GM18868 (cell line): ENCODE data around the gene GBE1.
A peak's percentile ranks its signal among the peaks of the same experiment; 100 is the strongest.

ENCODE experiments used
- ATAC-seq: cut with Tn5 transposase; IDR thresholded peaks from one replicate; pipeline ENCODE4 v1.9.1; 2021; ENCODE audit warnings: mild to moderate bottlenecking, moderate library complexity; ENCODE audit not compliant: unreplicated experiment

The GBE1 gene

DNA sequence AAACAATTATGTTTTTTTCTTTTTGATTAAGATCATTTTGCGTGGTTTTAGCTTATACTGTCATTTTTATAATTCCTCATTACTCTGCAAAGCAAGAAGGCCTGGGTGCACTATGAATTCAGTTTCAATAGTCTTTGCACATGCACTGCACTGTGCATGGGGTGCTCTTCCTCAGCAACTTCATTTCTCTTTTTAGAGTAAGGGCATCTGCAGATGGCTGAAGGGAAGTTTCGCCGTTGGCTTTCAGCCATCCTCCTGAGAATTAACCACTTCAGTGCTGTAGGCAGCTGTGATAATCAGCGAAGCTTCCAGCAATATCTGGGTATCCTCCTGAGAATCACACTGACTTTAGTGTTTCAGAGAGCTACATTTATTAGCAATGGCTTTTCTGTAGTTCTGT, 284.8 kb downstream of the GBE1 start:
- ATAC-seq: no peak

DNA sequence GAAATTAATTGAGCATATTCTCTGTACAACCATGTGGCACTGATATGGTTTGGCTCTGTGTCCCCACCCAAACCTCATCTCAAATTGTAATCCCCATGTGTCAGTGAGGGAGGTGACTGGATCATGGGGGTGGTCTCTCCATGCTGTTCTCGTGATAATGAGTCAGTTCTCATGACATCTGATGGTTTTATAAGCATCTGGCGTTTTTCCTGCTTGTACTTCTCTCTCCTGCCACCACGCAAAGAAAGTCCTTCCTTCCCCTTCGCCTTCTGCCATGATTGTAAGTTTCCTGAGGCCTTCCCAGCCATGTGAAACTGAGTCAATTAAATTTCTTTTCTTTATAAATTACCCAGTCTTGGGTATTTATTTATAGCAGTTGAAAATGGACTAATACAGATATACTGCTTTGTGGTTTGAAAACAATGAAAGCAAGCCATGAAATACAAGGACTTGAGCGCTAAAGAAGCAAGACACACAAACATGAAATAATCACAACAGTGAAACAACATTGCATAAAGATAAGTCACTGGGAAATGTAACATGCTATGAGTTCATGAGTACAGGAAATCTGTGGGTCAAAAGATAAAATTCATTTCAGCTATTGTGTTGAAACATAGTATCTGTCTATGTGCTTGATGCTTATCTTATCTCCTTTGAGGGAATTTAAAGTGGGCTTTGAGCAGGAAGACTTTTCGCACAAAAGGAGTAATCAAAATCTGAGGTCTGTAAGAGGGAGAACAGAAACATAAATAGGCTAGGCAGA, 288.7 kb downstream of the GBE1 start:
- no peak for ATAC-seq

DNA sequence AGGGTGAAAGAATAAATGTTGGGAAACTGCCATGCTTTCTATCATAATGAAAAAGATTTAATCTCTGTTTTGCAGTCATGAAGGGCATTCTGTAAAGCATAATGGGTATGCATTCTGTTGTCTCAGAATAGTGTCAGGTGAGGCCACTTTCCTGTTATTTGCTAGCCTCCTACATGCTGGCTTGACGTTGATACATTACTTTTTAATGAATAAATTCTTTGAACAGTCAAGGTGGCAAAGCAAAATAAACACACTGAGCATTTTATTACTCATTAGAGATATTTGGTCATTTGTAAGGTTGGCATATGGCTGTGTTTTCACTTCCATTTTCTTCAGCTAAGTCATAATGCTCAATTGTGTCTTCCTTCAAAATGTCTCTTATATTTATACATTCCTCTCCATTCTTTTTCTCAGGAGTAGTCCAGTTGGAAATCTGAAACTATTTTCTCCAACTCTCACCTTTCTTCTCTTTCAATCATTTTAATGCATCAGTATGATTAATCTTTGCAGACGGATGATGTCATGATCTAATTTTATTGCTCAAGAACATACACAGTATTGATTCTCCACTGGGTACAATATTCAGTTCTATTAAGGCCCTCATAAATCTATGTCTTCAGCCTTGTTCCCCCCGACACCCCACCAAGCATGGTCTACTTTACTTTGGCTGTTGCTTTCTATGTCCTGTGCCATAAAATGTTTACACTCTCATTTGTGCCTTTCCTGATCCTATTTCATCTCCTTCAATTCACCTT, 290.7 kb downstream of the GBE1 start:
- ATAC-seq: peak; percentile 71

GRCh38 chr3:81468391-81468790, 293.1 kb downstream of the GBE1 start:
- ATAC-seq: no peak

GRCh38 chr3:81466201-81466560, 295.3 kb downstream of the GBE1 start:
- ATAC-seq: no peak

DNA sequence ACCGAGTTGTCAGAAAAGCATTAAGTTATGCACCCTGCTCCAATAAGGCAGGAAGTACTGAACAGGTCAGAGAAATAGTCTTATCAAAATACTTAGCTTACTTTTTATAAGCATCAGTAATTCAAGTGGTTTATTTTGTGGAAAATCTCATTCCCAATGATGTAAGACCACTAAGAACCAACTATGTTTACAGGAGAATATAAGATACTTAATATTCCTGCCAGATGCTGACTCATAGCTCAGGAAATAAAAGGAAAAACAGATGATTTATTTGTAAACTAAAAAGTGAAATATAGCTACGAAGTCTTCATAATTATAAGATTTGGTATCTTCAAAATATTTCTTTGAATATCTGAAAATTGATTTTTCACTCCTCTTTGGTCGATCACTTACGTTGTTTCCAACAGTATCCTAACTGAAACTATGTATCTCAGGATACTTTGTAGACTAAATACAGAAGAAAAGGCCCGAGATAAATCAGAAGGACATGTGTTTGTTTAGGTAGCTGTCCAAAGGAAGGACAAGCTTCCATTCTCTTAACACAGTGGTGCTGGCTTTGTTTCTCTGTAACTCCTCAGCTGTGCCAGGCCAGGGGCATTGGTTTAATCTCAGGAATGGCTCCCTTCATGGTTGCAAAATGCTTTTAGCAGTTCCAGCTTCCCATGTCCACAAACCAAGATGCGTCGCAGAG, 295.8 kb downstream of the GBE1 start:
- no peak for ATAC-seq

DNA sequence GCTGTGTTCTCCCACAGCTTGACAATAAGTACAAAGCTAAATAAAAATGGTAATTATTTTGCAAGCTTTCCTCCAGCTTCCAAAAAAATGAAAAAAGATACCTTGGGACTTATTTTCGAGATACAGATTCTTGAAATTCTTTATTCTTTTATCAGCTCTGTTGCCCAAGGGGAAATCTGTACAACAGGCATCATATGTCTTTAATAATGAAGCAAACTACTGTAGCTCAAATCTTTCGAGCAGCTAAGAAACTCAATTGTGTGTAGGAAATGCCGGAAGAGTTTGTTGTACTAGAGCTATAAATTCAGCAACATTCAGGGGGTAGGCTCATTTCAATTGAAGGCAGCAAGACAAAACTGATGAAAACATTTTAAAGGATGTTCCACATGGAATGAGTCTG, 297.7 kb downstream of the GBE1 start:
- no peak for ATAC-seq

DNA sequence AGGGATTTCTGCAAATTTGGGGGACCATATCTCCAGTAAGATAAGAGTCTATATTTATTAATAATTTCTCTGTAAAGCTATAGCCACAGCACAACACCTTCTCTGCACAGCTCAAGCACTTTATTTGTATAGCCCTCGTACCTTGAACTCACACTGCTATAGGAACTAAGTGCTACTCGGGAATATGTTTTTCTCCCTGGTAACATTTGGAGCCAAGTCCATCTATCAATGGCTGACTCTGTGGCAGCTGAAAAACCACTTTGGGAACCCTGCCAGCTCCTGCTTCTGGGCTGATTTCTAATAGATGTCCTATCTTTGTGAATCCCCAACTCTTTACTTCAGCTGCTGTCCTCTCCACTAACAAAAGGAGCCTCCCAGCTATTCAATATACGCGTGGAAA, 298.5 kb downstream of the GBE1 start:
- no peak for ATAC-seq

- ATAC-seq: no peak
These were observed 301.7 kb downstream of the GBE1 start for GRCh38 chr3:81459733-81460132.

- no peak for ATAC-seq
These were observed 309.0 kb downstream of the GBE1 start for GRCh38 chr3:81452418-81452817.

- no peak for ATAC-seq
These were observed 309.8 kb downstream of the GBE1 start for GRCh38 chr3:81451611-81452010.

- ATAC-seq: no peak
These were observed 310.3 kb downstream of the GBE1 start for GRCh38 chr3:81451140-81451539.

GRCh38 chr3:81446806-81447205, 314.6 kb downstream of the GBE1 start:
- ATAC-seq: no peak

GRCh38 chr3:81445712-81446111, 315.7 kb downstream of the GBE1 start:
- no peak for ATAC-seq

DNA sequence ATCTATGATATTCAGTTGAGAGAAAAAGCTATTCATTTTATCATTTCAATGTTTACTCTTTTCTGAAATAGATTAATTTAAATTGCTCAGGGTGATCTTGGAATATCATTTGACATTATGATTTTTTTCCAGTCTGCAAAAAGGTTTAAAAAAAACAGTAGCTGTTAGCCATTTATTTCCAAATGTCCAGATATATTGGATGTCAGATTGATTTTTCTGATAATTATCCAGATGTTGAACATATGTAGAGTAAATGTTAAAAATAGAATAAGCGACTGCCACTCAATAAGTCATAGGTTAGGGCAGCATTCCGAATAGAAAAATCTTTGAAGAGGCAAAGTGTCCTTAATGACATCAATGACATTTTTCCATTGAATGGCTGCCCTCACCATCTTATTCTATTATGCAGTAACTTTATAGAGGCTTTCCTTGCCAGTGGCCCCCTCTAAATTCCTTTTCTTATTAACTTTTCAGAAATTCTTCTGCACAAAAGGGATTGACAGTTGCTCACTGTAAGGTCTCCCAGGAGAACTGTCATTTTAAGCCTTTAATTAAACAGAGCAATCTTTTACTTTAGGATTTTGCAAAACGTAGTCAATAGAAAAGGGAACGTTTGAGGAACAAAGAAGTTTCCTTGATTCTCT, 316.5 kb downstream of the GBE1 start:
- no peak for ATAC-seq

GRCh38 chr3:81443958-81444357, 317.5 kb downstream of the GBE1 start:
- no peak for ATAC-seq

GRCh38 chr3:81443457-81443782, 318.0 kb downstream of the GBE1 start:
- no peak for ATAC-seq

DNA sequence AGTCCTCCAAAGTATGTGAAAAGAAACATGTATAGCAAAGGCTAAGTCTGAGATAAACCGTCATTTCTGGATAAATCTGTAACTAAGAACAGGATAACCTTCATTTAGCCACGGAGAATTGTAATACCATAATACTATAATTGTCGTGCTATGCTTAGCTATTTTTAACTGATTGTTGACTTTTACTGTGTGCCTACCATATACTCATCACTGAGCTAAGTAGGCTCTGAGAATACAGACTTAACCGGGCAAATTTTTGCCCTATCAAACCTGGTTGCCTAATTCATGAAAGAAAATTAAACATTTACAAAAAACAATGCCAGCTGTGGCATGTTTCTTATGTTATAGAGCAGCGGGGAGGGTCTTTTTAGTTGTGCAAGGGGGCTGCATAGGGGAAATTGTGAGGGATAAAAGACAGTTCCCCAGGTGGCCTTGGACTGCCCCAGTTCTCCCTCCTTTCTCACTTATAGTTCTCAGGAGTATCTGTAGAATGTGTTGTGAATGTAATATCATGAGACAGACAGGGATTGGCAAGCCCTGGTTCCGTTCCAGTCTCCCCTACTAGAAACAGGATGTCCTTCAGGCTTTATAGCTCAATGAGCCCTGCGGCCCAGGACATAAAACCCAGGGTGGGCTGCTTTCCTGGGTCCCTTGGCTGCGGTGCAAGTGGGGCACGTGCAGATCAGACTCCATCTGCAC, 318.5 kb downstream of the GBE1 start:
- ATAC-seq: no peak

- no peak for ATAC-seq
These were observed 320.8 kb downstream of the GBE1 start for GRCh38 chr3:81440661-81441060.
